Left lobe of liver (tissue), 2 donors: ENCODE data around the gene FRMD5. TPM values are rescaled to one million over a fixed set of nuclear protein-coding genes. Genes with fewer than 3 reads are reported as not detected.
"Not testable (repeated sequence)": the region's sequence is repeated elsewhere in the genome, so short reads cannot be mapped to it uniquely, and the experiment has no call there.

ENCODE experiments used
- ATAC-seq: fragments of 200-7000 bp; cut with Tn5 transposase; one replicate; pipeline ENCODE4 v1.9.1; 2020; ENCODE audit warnings: mild to moderate bottlenecking, moderate library complexity
- DNase-seq: peaks from one replicate; pipeline ENCODE4 v3.0.0-alpha.2; 2020; ENCODE audit warnings: low spot score
- total RNA-seq: library from RNA; stranded (reverse); gene quantifications from one replicate; pipeline ENCODE4 v1.2.1, GENCODE V29; 2021
- donor health status: DM: no; HTN: no; CAD: no; lungs with moderate emphysema.
- donor health status: DM: no; HTN: yes; CAD: no.

FRMD5 gene
- not detected for total RNA-seq

- peak; percentile 88 for ATAC-seq
- peak; percentile 56 for DNase-seq
Measured at GRCh38 chr15:44195151-44195740, at the start of gene FRMD5. FRMD5 (minus strand) TSS chr15:44195271.

GRCh38 chr15:44243829-44244228 is 48.8 kb upstream of the FRMD5 start:
- ATAC-seq (no peak), DNase-seq (no peak)

GRCh38 chr15:44243141-44243540 is 48.1 kb upstream of the FRMD5 start:
- DNase-seq = no peak
- ATAC-seq = no peak

- ATAC-seq (no peak), DNase-seq (no peak)
Measured at GRCh38 chr15:44231842-44232241, 36.8 kb upstream of the FRMD5 start.

- DNase-seq, ATAC-seq: not testable (repeated sequence)
Measured at GRCh38 chr15:44229301-44229700, 34.2 kb upstream of the FRMD5 start.

- ATAC-seq (no peak), DNase-seq (no peak)
Measured at GRCh38 chr15:44227584-44227983, 32.5 kb upstream of the FRMD5 start.

GRCh38 chr15:44227001-44227400 is 31.9 kb upstream of the FRMD5 start:
- DNase-seq, ATAC-seq: not testable (repeated sequence)

GRCh38 chr15:44222478-44222877 is 27.4 kb upstream of the FRMD5 start:
- no peak for ATAC-seq
- DNase-seq = no peak

GRCh38 chr15:44219073-44219472 is 24.0 kb upstream of the FRMD5 start:
- ATAC-seq (no peak), DNase-seq (no peak)

- no peak for ATAC-seq
- no peak for DNase-seq
Measured at GRCh38 chr15:44216958-44217357, 21.9 kb upstream of the FRMD5 start.

- ATAC-seq (no peak), DNase-seq (no peak)
Measured at GRCh38 chr15:44215594-44215993, 20.5 kb upstream of the FRMD5 start.

- no peak for DNase-seq
- no peak for ATAC-seq
Measured at GRCh38 chr15:44208956-44209355, 13.9 kb upstream of the FRMD5 start.

GRCh38 chr15:44207643-44208042 is 12.6 kb upstream of the FRMD5 start:
- ATAC-seq (no peak), DNase-seq (no peak)

- no peak for DNase-seq
- no peak for ATAC-seq
Measured at GRCh38 chr15:44199393-44199792, 4.3 kb upstream of the FRMD5 start.

- ATAC-seq (peak; percentile 40), DNase-seq (no peak)
Measured at GRCh38 chr15:44194323-44195150, 534 bp downstream of the FRMD5 start.

GRCh38 chr15:44193651-44194322 is 1.3 kb downstream of the FRMD5 start:
- ATAC-seq (no peak), DNase-seq (no peak)

- no peak for ATAC-seq
- no peak for DNase-seq
Measured at GRCh38 chr15:44188795-44189194, 6.3 kb downstream of the FRMD5 start.

- DNase-seq = no peak
- no peak for ATAC-seq
Measured at GRCh38 chr15:44186705-44187104, 8.4 kb downstream of the FRMD5 start.

GRCh38 chr15:44183363-44183762 is 11.7 kb downstream of the FRMD5 start:
- ATAC-seq = no peak
- DNase-seq = no peak

- ATAC-seq = no peak
Measured at GRCh38 chr15:44181410-44181809, 13.7 kb downstream of the FRMD5 start.

GRCh38 chr15:44177139-44177538 is 17.9 kb downstream of the FRMD5 start:
- DNase-seq = no peak
- no peak for ATAC-seq

More at GRCh38 chr15:44181410-44181809, 13.7 kb downstream of the FRMD5 start:
- no peak for DNase-seq

- DNase-seq (no peak), ATAC-seq (no peak)
Measured at GRCh38 chr15:44173813-44174212, 21.3 kb downstream of the FRMD5 start.
